COR-L47 (cell line): ENCODE measurements around the gene CYS1.
A peak's percentile ranks its signal among the peaks of the same experiment; 100 is the strongest.
"Not testable (repeated sequence)": the region's sequence is repeated elsewhere in the genome, so short reads cannot be mapped to it uniquely, and the experiment has no call there.

ENCODE experiments used
- DNase-seq: peaks from one replicate; lab custom pipeline; 2025; lab: John Stamatoyannopoulos, UW

The CYS1 gene

GRCh38 chr2:10046931-10047330 lies 33.3 kb downstream of the CYS1 start:
- no peak for DNase-seq

DNA sequence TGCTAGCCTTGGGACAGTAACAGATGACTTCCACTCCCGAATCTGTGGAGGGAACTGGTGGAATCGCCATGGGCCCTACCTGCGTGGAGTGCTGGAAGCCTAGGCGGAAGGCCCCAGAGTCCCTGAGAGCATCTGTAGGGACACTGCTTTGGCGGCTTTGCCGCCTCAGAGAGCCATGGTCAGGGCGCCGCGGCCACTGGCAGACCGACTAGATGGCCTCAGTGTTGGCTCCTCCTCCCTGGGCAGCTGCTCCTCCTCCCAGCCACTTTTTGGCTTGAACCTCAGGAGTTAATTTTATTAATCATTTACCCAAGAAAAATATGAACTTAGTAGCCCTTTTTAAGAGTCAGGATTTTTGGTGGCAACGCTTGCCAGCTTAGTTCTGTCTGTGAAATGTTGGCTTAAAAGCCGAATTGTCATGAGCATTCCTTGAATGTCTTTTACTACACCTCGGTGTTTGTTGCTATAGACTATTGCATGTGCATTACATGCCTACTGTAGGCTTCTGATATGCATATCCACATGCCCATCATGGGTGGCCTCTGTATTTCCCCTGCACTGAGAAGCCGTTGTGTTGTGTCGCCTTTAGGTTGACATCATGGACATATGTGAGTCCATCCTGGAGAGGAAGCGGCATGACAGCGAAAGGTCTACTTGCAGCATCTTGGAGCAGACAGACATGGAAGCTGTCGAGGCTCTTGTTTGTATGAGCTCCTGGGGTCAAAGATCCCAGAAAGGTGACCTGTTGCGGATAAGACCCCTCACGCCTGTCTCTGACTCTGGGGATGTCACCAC lies 34.5 kb downstream of the CYS1 start:
- DNase-seq = no peak

- peak; percentile 92 for DNase-seq
Measured at GRCh38 chr2:10043906-10044601, 36.2 kb downstream of the CYS1 start.

DNA sequence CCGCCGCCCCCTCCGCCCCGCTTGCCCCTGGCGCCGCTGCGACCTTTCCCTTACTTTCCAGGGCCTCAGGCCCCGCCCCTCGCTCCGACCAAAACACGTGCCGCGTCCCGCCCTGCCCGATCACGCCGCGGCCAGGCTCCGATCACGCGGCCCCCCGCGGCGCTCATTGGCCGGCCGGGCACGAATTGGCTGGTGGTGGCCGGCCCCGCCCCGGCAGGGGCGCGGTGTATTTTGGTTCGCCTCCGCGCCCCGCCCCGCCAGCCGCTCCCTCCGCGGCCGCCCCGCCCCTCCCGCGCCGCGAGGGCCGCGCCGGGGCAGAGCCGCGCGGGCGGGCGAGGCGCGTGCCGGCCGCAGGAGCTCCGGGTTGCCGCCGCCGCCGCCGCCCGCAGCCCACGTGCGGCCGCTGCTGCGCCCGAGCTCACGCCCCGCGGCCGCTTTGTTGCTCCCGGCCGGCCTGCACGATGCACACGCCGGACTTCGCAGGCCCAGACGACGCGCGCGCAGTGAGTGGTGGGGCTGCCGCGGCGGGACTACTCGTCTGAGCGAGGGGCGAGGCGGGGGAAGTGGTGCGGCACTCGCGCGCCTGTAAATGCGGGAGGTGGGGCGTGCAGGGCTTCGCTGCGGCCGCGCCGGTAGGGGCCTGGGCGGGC lies 36.8 kb downstream of the CYS1 start, which contains the start of gene KLF11:
Gene KLF11 (plus strand): TSS at position 295 of the 650 bp plus-strand sequence. CDS start 167 bp downstream, at position 462.
- peak; percentile 88 for DNase-seq

DNA sequence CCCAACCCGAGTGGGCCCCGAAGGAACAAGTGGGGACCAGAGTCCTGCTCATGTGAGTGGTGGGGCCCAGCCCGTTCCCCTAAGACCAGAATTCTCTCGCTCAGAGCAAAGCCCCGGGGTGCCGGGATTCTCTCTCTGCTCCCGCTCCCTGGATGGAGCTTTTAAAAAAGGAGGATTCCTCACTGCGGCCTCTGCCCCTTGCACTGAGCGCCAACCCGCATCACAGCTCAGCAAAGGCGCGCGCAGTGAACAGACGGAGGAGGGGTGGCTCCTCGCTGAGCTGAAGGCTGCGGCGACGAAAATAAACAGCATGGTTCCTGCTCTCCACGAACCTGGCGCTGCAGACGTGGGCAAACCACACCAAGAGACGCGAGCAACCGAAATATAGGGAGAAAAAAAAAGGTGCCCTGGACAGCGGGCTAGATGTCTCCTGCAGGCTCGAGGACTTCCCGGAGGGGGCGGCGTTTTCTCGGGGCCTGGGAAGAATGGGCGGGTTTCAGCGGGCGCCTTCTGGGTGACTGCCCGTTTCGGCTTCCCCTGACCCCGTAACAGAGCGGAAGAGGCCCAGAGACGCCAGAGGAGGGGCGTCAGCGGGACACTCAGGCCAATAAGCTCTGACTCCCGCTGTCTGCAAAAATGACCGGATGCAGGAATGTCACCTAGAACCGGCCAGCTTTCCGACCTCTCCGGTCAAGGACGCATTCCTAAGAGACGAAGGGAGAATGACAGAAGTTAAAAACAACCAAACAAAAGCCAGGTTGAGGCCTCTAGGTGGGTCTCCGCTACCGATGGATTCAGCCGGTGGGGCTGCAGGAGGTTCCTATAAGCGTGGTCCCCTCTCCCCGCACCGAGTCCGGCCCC lies 37.7 kb downstream of the CYS1 start:
- DNase-seq = no peak

DNA sequence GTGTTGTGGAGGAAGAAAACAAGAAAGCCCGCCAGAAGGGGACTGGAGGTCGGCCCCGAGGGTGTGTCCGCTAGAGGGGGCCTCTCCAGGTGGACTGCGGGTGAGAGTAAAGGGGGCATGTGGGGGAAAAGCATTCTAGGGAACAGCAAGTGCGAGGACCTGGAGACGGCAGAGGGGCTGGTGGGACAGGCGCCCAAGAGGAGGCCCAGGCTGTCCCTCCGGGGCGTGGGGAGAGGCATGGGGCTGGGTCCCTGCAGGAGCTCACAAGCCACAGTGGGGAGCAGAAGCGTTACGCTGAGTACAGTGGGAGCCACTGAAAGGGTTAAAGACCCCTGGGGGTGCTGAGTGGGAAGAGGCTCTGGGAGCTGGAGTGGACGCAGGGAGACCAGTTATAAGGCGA lies 38.5 kb downstream of the CYS1 start:
- DNase-seq = no peak

- DNase-seq = no peak
Measured at GRCh38 chr2:10039658-10040410, 40.4 kb downstream of the CYS1 start.

DNA sequence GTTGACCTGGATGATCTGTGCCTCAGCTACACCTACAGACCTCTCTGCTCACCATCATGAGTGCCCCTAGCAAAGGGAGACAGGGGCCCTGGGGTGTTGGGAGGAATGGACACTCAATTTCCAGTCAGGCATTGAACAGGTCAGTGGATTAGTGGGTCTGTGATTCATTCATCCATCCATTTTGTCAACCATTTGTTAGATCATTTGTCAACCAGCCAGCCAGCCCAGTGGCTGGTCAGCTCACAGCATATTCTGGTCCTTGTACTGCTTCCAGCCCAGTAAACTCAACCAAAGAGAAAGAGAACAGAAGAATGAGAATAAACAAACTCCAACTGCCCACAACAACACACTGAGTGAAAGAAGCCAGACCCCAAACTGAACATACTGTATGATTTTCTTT lies 41.5 kb downstream of the CYS1 start:
- no peak for DNase-seq

GRCh38 chr2:10038123-10038522 lies 42.1 kb downstream of the CYS1 start:
- DNase-seq = no peak

DNA sequence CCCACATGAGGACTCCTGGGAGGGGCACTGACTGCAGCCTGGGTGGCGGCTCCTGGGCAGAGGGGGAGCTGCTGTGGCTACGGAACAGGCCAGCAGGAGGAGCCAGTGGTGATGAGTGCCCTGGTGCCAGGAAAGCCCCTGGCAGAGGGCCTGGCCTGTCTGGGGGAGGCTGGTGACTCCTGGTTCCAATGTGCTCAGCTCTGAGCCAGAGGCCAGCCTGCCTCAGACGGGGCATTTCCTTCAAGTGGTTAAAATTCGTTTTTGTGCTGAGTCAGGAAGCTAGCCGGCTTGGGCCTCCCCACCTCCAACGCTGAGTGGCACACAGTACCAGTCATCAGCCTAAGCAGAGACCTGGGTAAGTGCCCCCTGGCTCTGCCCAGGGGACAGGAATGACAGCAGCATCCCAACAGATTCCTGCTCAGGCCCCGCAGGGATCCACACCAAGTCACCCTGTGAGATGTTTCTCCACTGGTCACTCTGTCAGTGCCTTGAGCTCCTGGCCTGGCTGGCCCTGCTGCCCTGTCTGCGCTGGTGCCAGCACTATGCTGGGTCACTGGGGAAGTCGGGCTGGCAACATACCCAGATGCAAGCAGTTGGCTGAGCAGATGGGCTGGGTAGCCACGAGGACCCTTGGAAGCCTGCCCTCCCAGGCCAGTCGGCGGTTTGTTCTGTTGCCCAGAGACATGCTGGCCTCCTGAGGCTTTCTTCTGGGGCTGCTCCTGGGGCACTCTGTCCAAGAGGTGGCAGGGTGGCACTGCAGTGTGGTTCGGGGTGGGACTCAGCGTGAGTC lies 43.9 kb downstream of the CYS1 start:
- DNase-seq = no peak

GRCh38 chr2:10035633-10036032 lies 44.6 kb downstream of the CYS1 start:
- no peak for DNase-seq

- DNase-seq = no peak
Measured at GRCh38 chr2:10035053-10035422, 45.2 kb downstream of the CYS1 start.

DNA sequence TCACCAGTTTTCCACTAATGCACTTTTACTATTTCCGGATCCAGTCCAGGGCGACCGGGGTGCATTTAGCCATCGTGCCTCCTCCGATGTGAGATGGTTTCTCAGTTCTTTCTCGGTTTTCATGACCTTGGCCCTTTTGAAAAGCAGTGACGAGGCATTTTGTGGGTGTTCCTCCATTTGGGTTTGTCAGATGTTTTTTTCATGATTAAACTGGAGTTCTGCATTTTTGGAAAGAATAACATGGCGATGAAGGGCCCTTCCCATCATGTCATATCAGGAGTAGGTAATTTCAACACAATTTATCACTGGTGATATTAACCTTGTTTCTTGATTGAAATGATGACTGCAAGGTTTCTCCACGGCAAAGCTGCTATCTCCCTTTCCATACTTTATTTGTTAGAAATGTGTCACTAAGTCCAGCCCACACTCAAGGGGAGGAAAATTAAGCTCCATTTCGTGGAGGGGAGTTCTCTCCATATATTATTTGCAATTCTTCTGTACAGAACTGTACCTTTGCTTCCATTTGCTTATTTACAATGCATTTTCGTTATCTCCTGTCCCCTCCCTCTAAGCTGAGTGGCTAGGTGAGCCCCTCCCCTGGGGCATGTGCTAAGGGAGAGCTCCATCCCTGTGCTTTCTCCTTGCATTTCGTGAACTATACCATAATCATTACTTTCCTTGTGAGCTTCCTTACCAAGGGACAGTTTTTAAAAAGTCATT lies 45.7 kb downstream of the CYS1 start:
- no peak for DNase-seq

- DNase-seq = no peak
Measured at GRCh38 chr2:10033251-10034006, 46.8 kb downstream of the CYS1 start.

DNA sequence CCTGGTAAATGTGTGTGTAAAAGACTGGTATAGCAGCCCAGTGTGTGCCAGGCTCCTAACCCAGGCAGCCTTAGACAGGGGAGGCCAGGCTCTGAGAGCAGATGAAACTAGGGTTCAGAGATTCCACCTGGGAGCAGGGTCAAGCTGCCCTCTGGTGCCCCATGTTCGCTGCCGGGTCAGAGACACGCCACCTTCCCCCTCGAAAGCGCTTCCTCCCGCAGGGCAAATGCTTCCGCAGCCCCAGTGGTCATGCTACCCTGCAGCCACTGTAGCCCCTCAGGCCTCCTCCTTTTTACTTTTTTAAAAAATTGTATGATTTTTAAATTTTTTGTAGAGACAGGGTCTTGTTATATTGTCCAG lies 47.5 kb downstream of the CYS1 start:
- no peak for DNase-seq

DNA sequence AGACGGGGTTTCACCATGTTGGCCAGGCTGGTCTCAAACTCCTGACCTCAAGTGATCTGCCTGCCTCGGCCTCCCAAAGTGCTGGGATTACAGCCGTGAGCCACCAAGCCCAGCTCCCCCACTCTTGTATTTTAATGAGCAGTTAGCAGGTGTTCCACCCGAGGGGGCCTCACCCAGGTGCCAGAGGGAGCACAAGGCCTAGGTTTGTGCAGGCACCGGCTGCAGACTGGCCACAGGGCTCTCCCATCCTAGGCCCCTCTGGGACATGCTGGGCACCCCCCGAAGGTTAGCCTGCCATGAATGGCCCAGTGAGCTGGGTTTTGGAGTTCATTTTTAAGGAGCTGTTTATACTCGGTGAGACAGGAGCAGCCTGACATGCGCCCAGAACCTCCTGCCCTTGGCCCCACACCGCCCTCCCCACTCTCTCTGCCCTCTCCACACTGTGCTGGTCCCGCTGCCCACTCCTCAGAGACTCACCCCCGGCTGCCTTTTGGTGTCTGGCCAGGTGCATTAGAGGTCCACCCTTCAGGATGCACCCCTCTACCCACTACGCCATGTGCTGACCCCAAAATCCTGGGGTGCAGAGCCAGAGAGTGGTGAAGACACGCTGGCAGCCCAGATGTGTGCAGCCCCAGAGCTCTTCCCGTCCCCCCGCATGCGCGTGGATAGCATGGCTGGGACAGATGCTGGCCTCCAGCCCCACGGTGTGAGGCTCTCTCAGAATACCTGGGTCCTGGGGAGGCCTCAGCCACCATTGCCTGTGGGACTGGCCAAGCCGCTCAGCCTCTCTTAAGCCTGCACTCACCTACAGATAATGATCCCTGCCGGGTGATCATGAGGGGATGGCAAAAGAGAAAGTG lies 48.1 kb downstream of the CYS1 start:
- no peak for DNase-seq

- DNase-seq = not testable (repeated sequence)
Measured at GRCh38 chr2:10030798-10031197, 49.4 kb downstream of the CYS1 start.

DNA sequence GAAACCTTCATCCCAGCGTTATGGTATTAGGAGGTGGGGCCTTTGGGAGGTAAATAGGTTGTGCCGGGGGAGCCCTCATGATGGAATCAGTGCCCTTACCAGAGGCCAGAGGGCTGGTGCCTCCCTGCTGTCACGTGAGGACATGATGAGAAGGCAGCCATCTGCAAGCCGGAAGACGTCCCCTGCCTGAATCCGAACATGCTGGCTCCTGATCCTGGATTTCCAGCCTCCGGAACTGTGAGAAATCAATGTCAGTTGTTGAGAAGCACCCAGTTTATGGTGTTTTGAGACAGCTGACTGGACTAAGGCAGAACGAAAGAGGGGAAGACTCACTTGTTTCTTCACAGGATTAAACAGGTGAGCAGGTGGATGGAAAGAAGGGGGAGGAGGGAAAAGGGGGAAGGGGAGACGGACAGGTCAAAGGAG lies 49.9 kb downstream of the CYS1 start:
- no peak for DNase-seq
